GM12891 (cell line): ENCODE measurements around the gene CCDC9B.

Experiments used
- DNase-seq: peaks from one replicate; pipeline ENCODE4 v3.0.0; 2011; ENCODE audit warnings: low spot score; ENCODE audit not compliant: insufficient read length
- FAIRE-seq: peaks from 2 replicates; lab custom pipeline; 2011; peaks lifted over from hg19 to GRCh38; lab: Jason Lieb, UNC
- PAX5 ChIP-seq: IDR thresholded peaks from 2 replicates; pipeline ENCODE4 v1.6.1; 2011; ENCODE audit warnings: low read length, moderate library complexity, mild to moderate bottlenecking; ENCODE audit not compliant: insufficient read depth, severe bottlenecking
- POLR2A ChIP-seq: IDR thresholded peaks from 2 replicates; pipeline ENCODE4 v1.6.1; 2011; ENCODE audit warnings: low read depth, low read length, control low read depth
- POLR2AphosphoS5 ChIP-seq: IDR thresholded peaks from 2 replicates; pipeline ENCODE4 v1.6.1; 2011; ENCODE audit warnings: low read depth, low read length, control low read depth
- POU2F2 ChIP-seq: IDR thresholded peaks from 2 replicates; pipeline ENCODE4 v1.6.1; 2011; ENCODE audit warnings: low read depth, mild to moderate bottlenecking, control low read depth, low read length, moderate library complexity
- SPI1 ChIP-seq: IDR thresholded peaks from 2 replicates; pipeline ENCODE4 v1.6.1; 2011; ENCODE audit warnings: low read depth, low read length, control low read depth
- TAF1 ChIP-seq: IDR thresholded peaks from 2 replicates; pipeline ENCODE4 v1.6.1; 2011; ENCODE audit warnings: low read depth, low read length, control low read depth

CCDC9B gene

DNA sequence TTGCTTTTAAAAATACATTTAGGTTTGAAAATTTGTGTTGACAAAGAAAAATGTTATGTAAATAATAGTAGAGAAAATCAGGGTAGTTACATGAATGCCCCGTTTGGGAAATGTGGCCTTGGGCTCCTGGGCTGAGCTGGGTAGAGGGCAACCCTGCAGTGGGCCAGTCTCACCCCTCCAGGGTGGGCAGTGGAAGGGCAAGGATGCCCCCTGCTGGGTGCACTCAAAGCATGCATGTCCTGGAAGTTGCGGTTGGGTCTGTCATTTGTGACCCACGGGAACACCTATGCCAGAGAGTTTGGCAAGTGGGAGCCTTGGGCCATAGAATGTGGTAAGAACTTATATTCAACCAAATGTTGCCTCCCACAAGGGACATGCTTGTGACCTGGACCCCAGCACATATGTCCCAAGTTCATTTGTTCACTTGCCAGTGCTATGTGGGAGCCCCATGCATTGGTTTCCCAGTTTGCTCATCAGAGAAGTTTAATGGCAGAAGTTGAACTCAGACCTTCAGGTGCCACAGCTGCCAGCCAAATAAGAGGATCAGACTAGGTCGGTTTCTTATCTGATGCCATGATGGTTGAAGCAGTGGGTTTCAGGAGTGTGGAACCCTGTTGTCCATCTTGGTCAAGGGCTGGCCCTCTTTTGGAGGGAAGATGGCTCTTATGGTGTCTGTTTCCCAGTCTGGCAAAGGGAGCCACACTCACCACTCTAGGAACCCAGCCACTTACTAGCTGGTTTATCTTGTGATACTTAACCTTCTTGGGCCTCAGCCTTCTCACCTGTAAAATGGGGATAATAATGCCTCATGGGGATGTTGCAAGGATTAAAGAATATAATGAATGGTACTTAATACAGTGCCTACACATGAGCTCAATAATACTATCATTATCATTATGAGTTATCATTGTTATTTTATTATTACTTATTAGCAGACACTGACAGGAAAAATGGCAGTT is 30.5 kb downstream of the CCDC9B start:
- peak; percentile 82 for FAIRE-seq
- no peak for DNase-seq
- TF ChIP-seq POLR2A (no peak), POU2F2 (peak; percentile 64; the same call in 1 of the 2 replicates), TAF1 (no peak)

DNA sequence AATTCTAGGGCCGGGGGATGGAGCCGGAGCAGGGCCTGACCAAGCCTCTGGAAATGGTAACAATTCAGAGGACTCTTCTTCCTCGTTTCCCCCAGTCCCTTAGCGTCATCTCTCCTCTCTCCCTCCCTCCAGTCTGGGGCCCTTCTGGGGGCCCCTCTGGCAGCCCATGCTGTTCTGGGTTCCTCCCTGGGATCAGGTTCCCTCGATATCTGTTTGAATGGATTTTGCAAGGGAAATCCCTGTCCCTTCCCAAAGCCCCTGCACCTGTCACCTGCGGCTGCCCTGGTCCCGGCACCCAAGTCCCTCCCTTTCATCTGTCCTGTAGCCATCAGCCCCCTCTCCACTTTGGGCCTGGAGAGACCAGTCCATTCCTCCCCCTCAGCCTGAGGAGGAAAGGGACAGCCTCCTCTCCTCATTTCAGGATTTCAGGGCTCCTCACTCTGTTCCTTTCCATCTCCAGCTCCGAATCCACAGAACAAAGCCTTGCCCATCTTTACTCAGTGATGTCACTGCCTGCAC is 31.3 kb downstream of the CCDC9B start:
- FAIRE-seq: no peak
- no peak for DNase-seq
- TF ChIP-seq SPI1 (no peak), POU2F2 (no peak), TAF1 (no peak), POLR2AphosphoS5 (no peak), PAX5 (no peak), POLR2A (no peak)

DNA sequence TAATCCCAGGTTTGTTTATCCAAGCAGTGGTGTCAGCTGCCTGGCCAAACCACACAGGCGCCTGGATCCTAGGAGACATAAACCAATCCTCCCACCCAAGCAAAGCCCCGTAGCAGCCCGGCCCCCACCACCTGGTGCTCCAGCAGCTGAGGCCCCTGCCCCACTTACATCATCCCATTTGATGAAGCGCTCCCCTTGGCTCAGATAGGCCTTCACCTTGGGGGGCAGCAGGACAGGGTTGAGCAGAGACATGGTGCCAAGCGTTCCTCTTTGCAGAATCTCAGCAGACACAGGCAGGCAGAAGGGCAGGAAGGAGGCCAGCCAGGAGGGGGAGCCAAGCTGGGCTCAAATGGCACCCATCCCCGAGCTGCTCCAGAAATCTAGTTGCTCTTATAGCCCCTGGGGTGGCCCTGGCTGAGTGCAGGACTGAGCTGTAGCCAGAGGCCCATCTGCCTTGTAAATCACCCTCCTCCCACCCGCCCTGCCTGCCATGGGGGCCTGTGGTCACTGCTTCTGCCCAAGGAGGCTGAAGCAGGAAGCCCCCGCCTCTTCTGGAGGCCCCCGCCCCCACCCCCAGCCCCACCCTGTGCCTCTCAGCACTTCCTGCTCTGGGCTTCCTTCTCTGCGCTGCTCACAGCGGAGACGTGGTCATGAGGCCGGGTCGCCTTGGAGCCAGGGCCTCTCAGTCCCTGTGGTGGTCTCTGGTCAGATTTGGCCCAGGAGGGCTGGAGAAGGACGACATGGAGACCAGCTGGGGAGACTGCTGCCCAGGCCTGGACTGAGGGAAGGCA is 33.1 kb downstream of the CCDC9B start, which contains the start of gene PLCB2:
TSS of gene PLCB2 (minus strand) at position 515 of the 791 bp plus-strand sequence. CDS start at position 252, 263 bp downstream.
- FAIRE-seq: peak; percentile 69
- no peak for TF ChIP-seq POU2F2
- peak; percentile 75 for TF ChIP-seq POLR2AphosphoS5
- 0 out of 2 replicates have a peak, but pooled peaks have one; percentile 60 for TF ChIP-seq POLR2A
- TF ChIP-seq TAF1: peak; percentile 77; the same call in 1 of the 2 replicates
- DNase-seq: no peak

DNA sequence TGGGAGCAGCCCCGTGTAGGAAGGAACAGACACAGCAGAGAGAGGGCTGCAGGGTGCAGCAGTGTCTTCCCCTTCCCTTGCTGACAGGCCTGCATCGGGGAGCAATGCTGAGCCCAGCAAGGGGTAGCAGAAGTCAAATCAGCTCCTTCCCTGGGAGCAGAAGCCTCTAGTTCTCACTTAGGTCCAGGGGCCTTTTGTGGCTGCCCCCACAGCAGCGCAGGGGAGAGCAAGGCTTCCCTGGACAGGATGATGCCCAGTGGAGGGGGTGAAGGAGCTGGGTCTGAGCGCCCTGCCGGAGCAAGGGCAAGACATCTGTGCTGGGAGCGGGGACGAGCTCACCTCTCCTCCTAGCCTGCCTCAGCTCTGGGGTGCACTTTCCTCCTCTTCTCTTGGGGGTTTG is 33.8 kb downstream of the CCDC9B start:
- TF ChIP-seq SPI1: no peak
- no peak for TF ChIP-seq TAF1
- no peak for TF ChIP-seq POLR2AphosphoS5
- no peak for TF ChIP-seq POLR2A
- TF ChIP-seq POU2F2: no peak
- TF ChIP-seq PAX5: no peak
- FAIRE-seq (peak; percentile 74), DNase-seq (no peak)

DNA sequence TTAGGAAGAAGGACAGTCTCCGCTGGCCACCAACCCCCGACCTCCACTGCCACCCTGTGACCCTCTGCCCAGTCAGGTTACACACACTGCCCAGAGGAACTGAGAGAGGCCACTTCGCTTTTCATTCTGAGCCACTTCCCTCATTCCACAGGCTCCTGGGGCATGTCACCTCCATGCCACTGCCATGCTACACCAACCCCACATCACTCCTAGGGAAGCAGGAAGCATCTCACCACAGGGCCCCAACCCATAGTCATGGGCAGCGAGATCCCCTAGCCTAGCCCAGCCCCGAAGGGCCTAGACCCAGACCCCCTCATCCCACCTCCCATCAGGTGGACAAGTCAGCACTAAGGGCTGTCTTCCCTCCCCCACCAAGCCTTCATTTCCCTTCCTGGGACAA is 34.4 kb downstream of the CCDC9B start:
- DNase-seq: no peak
- TF ChIP-seq PAX5 (no peak), SPI1 (peak; percentile 37; the same call in 1 of the 2 replicates)
- peak; percentile 52 for FAIRE-seq

DNA sequence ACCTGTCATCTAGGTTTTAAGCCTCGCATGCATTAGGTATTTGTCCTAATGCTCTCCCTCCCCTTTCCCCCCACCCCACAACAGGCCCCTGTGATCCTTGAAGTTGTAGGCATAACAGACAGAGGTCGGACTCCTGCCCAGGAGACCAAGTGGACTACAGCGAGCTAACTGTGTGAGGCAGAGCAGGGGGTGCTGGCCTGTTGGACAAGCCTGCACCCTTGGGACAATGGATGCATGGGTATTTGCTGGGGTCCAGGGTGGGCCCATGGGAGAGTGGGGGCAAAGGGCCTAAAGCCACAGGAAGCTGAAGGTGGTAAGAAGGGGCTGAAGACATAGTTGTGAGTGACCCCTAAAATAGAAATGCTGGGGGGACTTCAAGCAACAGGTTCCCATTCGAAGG is 35.5 kb downstream of the CCDC9B start:
- DNase-seq (no peak), FAIRE-seq (no peak)
- TF ChIP-seq POLR2A (no peak), SPI1 (no peak), TAF1 (no peak), POLR2AphosphoS5 (no peak), PAX5 (no peak), POU2F2 (no peak)

DNA sequence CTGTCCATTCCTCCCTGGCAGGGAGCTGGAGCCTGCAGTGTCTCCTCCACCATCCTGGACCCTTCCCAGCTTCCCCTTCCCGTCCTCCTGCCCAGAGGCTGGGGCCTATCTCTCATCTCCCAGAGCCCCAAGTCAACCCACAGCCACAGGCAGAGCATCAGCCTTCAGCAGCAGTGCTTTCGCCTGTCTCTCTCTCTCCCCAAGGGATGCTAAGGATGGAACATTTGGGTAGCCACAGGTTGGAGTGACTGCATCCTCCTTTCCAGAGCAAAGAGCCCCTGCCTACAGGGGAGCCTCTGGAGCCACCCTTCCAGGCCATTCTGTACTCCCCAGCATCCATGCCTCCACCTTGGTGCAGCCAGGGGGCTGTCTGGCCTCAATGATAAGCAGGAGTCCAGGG is 37.2 kb downstream of the CCDC9B start:
- TF ChIP-seq POU2F2 (no peak), PAX5 (no peak), POLR2A (no peak), SPI1 (no peak), TAF1 (no peak), POLR2AphosphoS5 (no peak)
- DNase-seq: no peak
- no peak for FAIRE-seq

DNA sequence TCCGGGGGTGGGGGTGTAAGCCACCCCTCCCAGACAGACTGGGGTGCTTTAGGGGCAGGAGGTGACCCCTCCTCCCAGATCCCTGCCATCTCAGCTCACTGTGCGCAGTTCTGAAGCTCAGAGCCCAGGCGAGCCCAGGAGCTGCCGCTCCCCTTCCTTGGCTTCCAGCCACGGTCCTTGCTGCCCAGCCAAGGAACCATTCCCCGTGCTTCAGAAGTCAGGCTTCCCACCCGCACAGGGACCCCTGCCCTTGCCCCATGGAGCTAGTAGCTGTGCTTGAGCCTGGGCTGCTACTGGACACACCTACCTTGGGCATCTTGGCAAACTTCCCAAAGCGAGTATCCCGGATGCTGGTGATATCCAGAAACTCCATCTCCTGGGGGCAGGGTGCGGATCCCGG is 37.8 kb downstream of the CCDC9B start:
- no peak for FAIRE-seq
- DNase-seq: no peak
- TF ChIP-seq POLR2A: no peak
- no peak for TF ChIP-seq SPI1

DNA sequence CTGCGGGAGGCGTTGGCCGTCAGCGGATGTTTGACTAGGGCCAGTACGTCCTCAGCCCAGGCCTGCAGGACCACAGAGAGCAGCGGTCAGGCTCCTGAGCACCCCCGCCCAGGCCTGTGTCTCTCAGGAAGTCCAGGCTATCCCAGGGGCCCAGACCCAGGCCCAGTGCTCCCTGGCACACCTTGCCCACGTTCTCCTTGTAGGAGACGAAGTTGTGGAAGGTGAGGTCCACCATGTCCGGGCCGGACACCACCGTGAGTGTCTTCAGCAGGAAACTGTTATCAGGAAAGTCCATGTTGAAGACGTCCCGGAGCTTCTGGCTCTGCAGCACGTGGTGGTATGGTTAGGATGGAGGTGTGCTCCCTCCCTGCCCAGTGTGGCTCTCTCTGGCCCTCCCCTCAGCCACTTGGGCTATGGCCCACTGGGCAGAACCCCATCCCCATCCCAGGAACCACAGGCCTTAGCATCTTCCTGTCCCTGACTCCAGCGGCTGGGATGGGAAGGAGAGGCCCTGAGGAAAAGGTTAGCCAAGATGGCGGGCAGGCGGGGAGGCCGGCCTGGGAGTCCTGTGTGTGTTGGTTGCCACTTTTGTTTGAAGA is 38.4 kb downstream of the CCDC9B start:
- no peak for DNase-seq
- TF ChIP-seq PAX5 (no peak), POLR2AphosphoS5 (no peak), SPI1 (no peak)
- no peak for FAIRE-seq
